HG02840 (cell line): ENCODE results near the gene DCTN1.
"Not testable (repeated sequence)": the region's sequence is repeated elsewhere in the genome, so short reads cannot be mapped to it uniquely, and the experiment has no call there.

ENCODE experiments used
- ATAC-seq: cut with Tn5 transposase; IDR thresholded peaks from one replicate; pipeline ENCODE4 v1.9.1; 2021; ENCODE audit warnings: mild to moderate bottlenecking, moderate library complexity, moderate number of reproducible peaks; ENCODE audit not compliant: unreplicated experiment, low FRiP score

Gene DCTN1

GRCh38 chr2:74373985-74374384 is 6.1 kb downstream of the DCTN1 start:
- ATAC-seq = no peak

- ATAC-seq = no peak
These were observed 6.9 kb downstream of the DCTN1 start for GRCh38 chr2:74373221-74373676.

- no peak for ATAC-seq
These were observed 7.4 kb downstream of the DCTN1 start for GRCh38 chr2:74372674-74373073.

- no peak for ATAC-seq
These were observed 8.7 kb downstream of the DCTN1 start for GRCh38 chr2:74371421-74371820.

- ATAC-seq = no peak
These were observed 10.1 kb downstream of the DCTN1 start for GRCh38 chr2:74369976-74370375.

- no peak for ATAC-seq
These were observed 11.6 kb downstream of the DCTN1 start for GRCh38 chr2:74368499-74368898.

- ATAC-seq = no peak
These were observed 12.3 kb downstream of the DCTN1 start for GRCh38 chr2:74367789-74368188.

GRCh38 chr2:74366036-74366435 is 14.1 kb downstream of the DCTN1 start:
- no peak for ATAC-seq

GRCh38 chr2:74364533-74365505 is 15.3 kb downstream of the DCTN1 start:
- no peak for ATAC-seq

GRCh38 chr2:74361327-74361726 is 18.8 kb downstream of the DCTN1 start:
- ATAC-seq = no peak

GRCh38 chr2:74357627-74358026 is 22.5 kb downstream of the DCTN1 start:
- no peak for ATAC-seq

GRCh38 chr2:74349889-74350288 is 30.2 kb downstream of the DCTN1 start:
- no peak for ATAC-seq

GRCh38 chr2:74347742-74348141 is 32.4 kb downstream of the DCTN1 start:
- no peak for ATAC-seq

GRCh38 chr2:74347303-74347702 is 32.8 kb downstream of the DCTN1 start:
- no peak for ATAC-seq

- no peak for ATAC-seq
These were observed 34.7 kb downstream of the DCTN1 start for GRCh38 chr2:74345272-74345943.

GRCh38 chr2:74343316-74343715 is 36.8 kb downstream of the DCTN1 start, which contains the start of gene SLC4A5:
Gene SLC4A5, minus strand, starts transcription at chr2:74343416. Its CDS starts 28,393 bp downstream, at chr2:74315023.
- ATAC-seq = no peak

- ATAC-seq = not testable (repeated sequence)
These were observed 43.9 kb downstream of the DCTN1 start for GRCh38 chr2:74336227-74336626.

GRCh38 chr2:74334931-74335333 is 45.2 kb downstream of the DCTN1 start:
- no peak for ATAC-seq

GRCh38 chr2:74333896-74334586 is 46.1 kb downstream of the DCTN1 start:
- no peak for ATAC-seq

GRCh38 chr2:74333175-74333574 is 46.9 kb downstream of the DCTN1 start:
- no peak for ATAC-seq
